CD4-positive, alpha-beta memory T cell (primary cell): ENCODE measurements around the gene SEC14L2. TPM values are rescaled to one million over a fixed set of nuclear protein-coding genes. Genes with fewer than 3 reads are reported as not detected.
"Not testable (repeated sequence)": the region's sequence is repeated elsewhere in the genome, so short reads cannot be mapped to it uniquely, and the experiment has no call there.

ENCODE experiments used
- CTCF ChIA-PET: fragments of 350-600 bp; sonication (Branson Sonifier 250); formaldehyde crosslinking; loops from one replicate; lab custom pipeline; 2021; ENCODE audit warnings: inconsistent platforms; ENCODE audit not compliant: partially characterized antibody; lab: Charles Lee
- POLR2A ChIA-PET: fragments of 350-600 bp; sonication (Branson Sonifier 250); formaldehyde crosslinking; loops from one replicate; lab custom pipeline; 2021; ENCODE audit not compliant: partially characterized antibody; lab: Charles Lee
- DNase-seq, 5 donors: peaks; one replicate each; pipeline versions ENCODE4 v3.0.0 to v3.0.0-alpha.2; 2020 to 2022; ENCODE audit warnings: mixed read lengths in 1 of 5
- H3K27ac ChIP-seq: one replicate; pipeline ENCODE4 v1.7.0; 2013; ENCODE audit warnings: low read depth, low read length
- H3K27me3 ChIP-seq: 2 replicates; pipeline ENCODE4 v1.7.0; 2013; ENCODE audit warnings: mild to moderate bottlenecking, low read length, moderate library complexity; ENCODE audit not compliant: insufficient read depth
- H3K36me3 ChIP-seq: 2 replicates; pipeline ENCODE4 v1.7.0; 2013; ENCODE audit warnings: mild to moderate bottlenecking, low read length, moderate library complexity; ENCODE audit not compliant: insufficient read depth
- H3K4me1 ChIP-seq: 2 replicates; pipeline ENCODE4 v1.7.0; 2013; ENCODE audit warnings: mild to moderate bottlenecking, low read length, moderate library complexity; ENCODE audit not compliant: insufficient read depth
- H3K4me3 ChIP-seq, 2 donors: one replicate each; pipeline ENCODE4 v1.7.0; 2013; ENCODE audit warnings: low read length in 2 of 2, mild to moderate bottlenecking in 1 of 2
- H3K9me3 ChIP-seq, 2 donors: one replicate each; pipeline ENCODE4 v1.7.0; 2013; ENCODE audit warnings: low read length in 2 of 2, control low read depth in 1 of 2; ENCODE audit not compliant: control insufficient read depth in 1 of 2
- H3K27ac Mint-ChIP-seq, 7 donors: one replicate each; pipeline ENCODE4 v1.8.0; 2020 to 2021; ENCODE audit warnings: mixed read lengths in 7 of 7, mild to moderate bottlenecking in 6 of 7, inconsistent platforms in 3 of 7, moderate library complexity in 3 of 7
- H3K27me3 Mint-ChIP-seq, 2 donors: one replicate each; pipeline ENCODE4 v1.8.0; 2020 to 2021; ENCODE audit warnings: mixed read lengths in 2 of 2
- H3K36me3 Mint-ChIP-seq, 2 donors: one replicate each; pipeline ENCODE4 v1.8.0; 2020 to 2021; ENCODE audit warnings: mixed read lengths in 2 of 2, inconsistent platforms in 1 of 2, mild to moderate bottlenecking in 1 of 2
- H3K4me1 Mint-ChIP-seq, 4 donors: one replicate each; pipeline ENCODE4 v1.8.0; 2020 to 2021; ENCODE audit warnings: mixed read lengths in 4 of 4, mild to moderate bottlenecking in 1 of 4
- H3K4me3 Mint-ChIP-seq, 8 donors: one replicate each; pipeline ENCODE4 v1.8.0; 2020 to 2021; ENCODE audit warnings: mixed read lengths in 8 of 8, mild to moderate bottlenecking in 7 of 8, moderate library complexity in 6 of 8, inconsistent platforms in 3 of 8
- H3K9me3 Mint-ChIP-seq, 8 donors: one replicate each; pipeline ENCODE4 v1.8.0; 2020 to 2021; ENCODE audit warnings: mixed read lengths in 8 of 8, mild to moderate bottlenecking in 5 of 8, inconsistent platforms in 3 of 8, moderate library complexity in 1 of 8
- intact Hi-C: fragments of 100-400 bp; cut with micrococcal nuclease; formaldehyde crosslinking; loops from one replicate; pipeline ENCODE4 v1.15.1; 2023
- polyA plus RNA-seq, 2 donors: library from polyadenylated mRNA; unstranded; fragments of 300-500 nt; fragmentation: Illumina TruSeq; gene quantifications; one replicate each; pipeline ENCODE4 v1.2.3, GENCODE V29; 2021
- total RNA-seq, 2 experiments: library from RNA; stranded (reverse); gene quantifications; one replicate each; pipeline ENCODE4 v1.2.3, GENCODE V29; 2021

The SEC14L2 gene
- total and polyA plus RNA-seq, 4 experiments from 2014 or later: 6.0 to 13.8 (median 9.2) TPM

GRCh38 chr22:30441088-30441487, 44.3 kb downstream of the SEC14L2 start:
- CTCF ChIA-PET: no interaction called here
- intact Hi-C loops: no loop called here
- H3K9me3 Mint-ChIP-seq: peaks cover 0 to 14% (median 12%) of the 10 kb centered on the region in 8 donors

GRCh38 chr22:30444632-30445437, 48.0 kb downstream of the SEC14L2 start:
- CTCF ChIA-PET: interaction anchor here (0.7 to 2.6 kb wide), 11 partner anchors 9 to 310 kb away, joined by 3 to 11 read pairs (median 4); no protein-coding TSS in a partner anchor
- POLR2A ChIA-PET: interaction anchor here (1.1 to 1.6 kb wide), 3 partner anchors 8 to 20 kb away, joined by 3 to 6 read pairs (median 3); no protein-coding TSS in a partner anchor
- no peak overlapping the region for H3K4me3 Mint-ChIP-seq

More at GRCh38 chr22:30441088-30441487, 44.3 kb downstream of the SEC14L2 start:
- Histone ChIP-seq H3K9me3 (no peaks in the 10 kb centered on the region), H3K4me3 (no peak overlapping the region), H3K27ac (no peak overlapping the region), H3K36me3 (no peaks in the 10 kb centered on the region), H3K4me1 (peaks cover 22% of the 10 kb centered on the region), H3K27me3 (peaks cover 7% of the 10 kb centered on the region)
- H3K4me3 Mint-ChIP-seq: peak overlapping the region in 1 of 8 donors; percentile 20
- peaks cover 7 to 8% of the 10 kb centered on the region in 2 donors for H3K36me3 Mint-ChIP-seq
- H3K27me3 Mint-ChIP-seq: peaks cover 25 to 34% of the 10 kb centered on the region in 2 donors
- peak overlapping the region in 1 of 7 donors; percentile 61 for H3K27ac Mint-ChIP-seq
- peaks cover 8 to 26% (median 19%) of the 10 kb centered on the region in 4 donors for H3K4me1 Mint-ChIP-seq
- no peak for DNase-seq
- POLR2A ChIA-PET: no interaction called here

GRCh38 chr22:30445438-30446145, 48.8 kb downstream of the SEC14L2 start:
- H3K9me3 Mint-ChIP-seq: peaks cover 0 to 14% (median 7%) of the 10 kb centered on the region in 8 donors
- intact Hi-C loops: loop anchor here (1.0 kb wide), 1 partner anchor 40 kb away; no protein-coding TSS in a partner anchor
- no peak overlapping the region for H3K27ac Mint-ChIP-seq
- no peak overlapping the region for H3K4me3 ChIP-seq
- ChIA-PET CTCF (interaction anchor here (1.1 to 2.6 kb wide), 9 partner anchors 10 to 309 kb away, joined by 3 to 11 read pairs (median 4); no protein-coding TSS in a partner anchor), POLR2A (interaction anchor here (1.1 to 1.6 kb wide), 2 partner anchors 9 to 11 kb away, joined by 3 read pairs; no protein-coding TSS in a partner anchor)
- no peak overlapping the region for H3K4me3 Mint-ChIP-seq
- H3K27ac ChIP-seq: no peak overlapping the region
- peaks cover 8 to 21% (median 16%) of the 10 kb centered on the region in 4 donors for H3K4me1 Mint-ChIP-seq
- no peaks in the 10 kb centered on the region for H3K36me3 ChIP-seq
- DNase-seq: no peak
- no peaks in the 10 kb centered on the region for H3K9me3 ChIP-seq
- H3K27me3 ChIP-seq: peaks cover 6% of the 10 kb centered on the region
- H3K4me1 ChIP-seq: peaks cover 18% of the 10 kb centered on the region
- H3K36me3 Mint-ChIP-seq: peaks cover 3 to 4% of the 10 kb centered on the region in 2 donors
- peaks cover 24 to 37% of the 10 kb centered on the region in 2 donors for H3K27me3 Mint-ChIP-seq

More at GRCh38 chr22:30444632-30445437, 48.0 kb downstream of the SEC14L2 start:
- H3K36me3 ChIP-seq: no peaks in the 10 kb centered on the region
- H3K27me3 ChIP-seq: peaks cover 6% of the 10 kb centered on the region
- Mint-ChIP-seq H3K4me1 (peaks cover 8 to 21% (median 16%) of the 10 kb centered on the region in 4 donors), H3K27me3 (peaks cover 29 to 43% of the 10 kb centered on the region in 2 donors), H3K9me3 (peaks cover 0 to 14% (median 7%) of the 10 kb centered on the region in 8 donors), H3K27ac (peak overlapping the region in 2 of 7 donors; percentile 35 to 88), H3K36me3 (peaks cover 3 to 4% of the 10 kb centered on the region in 2 donors)
- no peak overlapping the region for H3K4me3 ChIP-seq
- no peaks in the 10 kb centered on the region for H3K9me3 ChIP-seq
- H3K4me1 ChIP-seq: peaks cover 18% of the 10 kb centered on the region
- no peak overlapping the region for H3K27ac ChIP-seq
- DNase-seq: peak in 3 of 5 donors; percentile 36 to 56 (median 50)
- intact Hi-C loops: loop anchor here (1.0 kb wide), 1 partner anchor 40 kb away; no protein-coding TSS in a partner anchor

GRCh38 chr22:30447656-30448055, 50.8 kb downstream of the SEC14L2 start:
- Mint-ChIP-seq H3K27me3 (peaks cover 28 to 43% of the 10 kb centered on the region in 2 donors), H3K4me1 (peaks cover 5 to 12% (median 10%) of the 10 kb centered on the region in 4 donors), H3K4me3 (no peak overlapping the region), H3K27ac (no peak overlapping the region), H3K9me3 (peaks cover 0 to 11% (median 4%) of the 10 kb centered on the region in 8 donors), H3K36me3 (peaks cover 0 to 2% of the 10 kb centered on the region in 2 donors)
- intact Hi-C loops: no loop called here
- Histone ChIP-seq H3K4me1 (peaks cover 6% of the 10 kb centered on the region), H3K36me3 (no peaks in the 10 kb centered on the region), H3K27me3 (peaks cover 6% of the 10 kb centered on the region), H3K4me3 (no peak overlapping the region), H3K27ac (no peak overlapping the region), H3K9me3 (no peaks in the 10 kb centered on the region)
- DNase-seq: no peak
- CTCF ChIA-PET: interaction anchor here (0.7 to 1.7 kb wide), 2 partner anchors 15 to 38 kb away, joined by 3 to 4 read pairs; no protein-coding TSS in a partner anchor
- POLR2A ChIA-PET: interaction anchor here (0.7 kb wide), 1 partner anchor 659 kb away, joined by 3 read pairs; no protein-coding TSS in a partner anchor

- H3K36me3 ChIP-seq, POLR2A ChIA-PET, H3K27ac Mint-ChIP-seq, H3K36me3 Mint-ChIP-seq, CTCF ChIA-PET, H3K4me3 Mint-ChIP-seq, H3K4me3 ChIP-seq, H3K27ac ChIP-seq, H3K4me1 Mint-ChIP-seq, H3K27me3 ChIP-seq, H3K4me1 ChIP-seq, intact Hi-C loops, H3K9me3 Mint-ChIP-seq, H3K9me3 ChIP-seq, DNase-seq: not testable (repeated sequence)
- H3K27me3 Mint-ChIP-seq: peaks cover 23 to 38% of the 10 kb centered on the region in 2 donors
These were observed 54.7 kb downstream of the SEC14L2 start for GRCh38 chr22:30451488-30451887.

- no peak for DNase-seq
- H3K27ac Mint-ChIP-seq: no peak overlapping the region
- Histone ChIP-seq H3K4me1 (no peaks in the 10 kb centered on the region), H3K27ac (no peak overlapping the region), H3K36me3 (no peaks in the 10 kb centered on the region), H3K9me3 (no peaks in the 10 kb centered on the region), H3K27me3 (peaks cover 5% of the 10 kb centered on the region), H3K4me3 (no peak overlapping the region)
- intact Hi-C loops: no loop called here
- no peak overlapping the region for H3K4me3 Mint-ChIP-seq
- H3K9me3 Mint-ChIP-seq: peaks cover 0 to 3% (median 0%) of the 10 kb centered on the region in 8 donors
- H3K4me1 Mint-ChIP-seq: no peaks in the 10 kb centered on the region
- peaks cover 15 to 28% of the 10 kb centered on the region in 2 donors for H3K27me3 Mint-ChIP-seq
- ChIA-PET CTCF (no interaction called here), POLR2A (no interaction called here)
- H3K36me3 Mint-ChIP-seq: no peaks in the 10 kb centered on the region
These were observed 56.0 kb downstream of the SEC14L2 start for GRCh38 chr22:30452861-30453260.
